Subcutaneous adipose tissue (tissue), 4 donors: ENCODE measurements around the gene STK32C. TPM values are rescaled to one million over a fixed set of nuclear protein-coding genes. Genes with fewer than 3 reads are reported as not detected.

Experiments
- CTCF ChIP-seq: fragments of 450-650 bp; IDR thresholded peaks from one replicate; pipeline ENCODE4 v1.5.1; 2016; ENCODE audit warnings: low read depth, mild to moderate bottlenecking, control low read depth, antibody characterized with exemption, moderate library complexity
- total RNA-seq, 4 donors: library from RNA; depleted of rRNA; stranded (reverse); fragments of >200 nt; gene quantifications; one replicate each; pipeline ENCODE4 v1.1.0, GENCODE V29; 2016

Gene STK32C
- total RNA-seq, 4 donors from 2014 or later: 2.9 to 12.3 (median 10.9) TPM

- no peak for TF ChIP-seq CTCF
These were observed 33.8 kb downstream of the STK32C start for GRCh38 chr10:132273966-132274365.

- TF ChIP-seq CTCF: no peak
These were observed 34.3 kb downstream of the STK32C start for GRCh38 chr10:132273304-132273944.

- no peak for TF ChIP-seq CTCF
These were observed 35.3 kb downstream of the STK32C start for GRCh38 chr10:132272231-132272971.

- TF ChIP-seq CTCF: no peak
These were observed 36.1 kb downstream of the STK32C start for GRCh38 chr10:132271458-132272230.

- TF ChIP-seq CTCF: no peak
These were observed 36.9 kb downstream of the STK32C start for GRCh38 chr10:132270721-132271457.

GRCh38 chr10:132270256-132270655, 37.5 kb downstream of the STK32C start:
- TF ChIP-seq CTCF: no peak
